H1 (cell line): Measurements from ENCODE around the gene TBC1D9B. TPM values are rescaled to one million over a fixed set of nuclear protein-coding genes. Genes with fewer than 3 reads are reported as not detected.

Source experiments
- CTCF ChIA-PET: fragments of 300-600 bp; sonication (Branson Sonifier 250); formaldehyde crosslinking; loops from one replicate; lab custom pipeline; 2021; ENCODE audit not compliant: partially characterized antibody; lab: Charles Lee
- POLR2A ChIA-PET: fragments of 300-600 bp; sonication (Branson Sonifier 250); formaldehyde crosslinking; loops from one replicate; lab custom pipeline; 2021; ENCODE audit warnings: inconsistent platforms; ENCODE audit not compliant: partially characterized antibody; lab: Charles Lee
- DNase-seq, 2 experiments: peaks; one replicate each; pipeline versions ENCODE4 v3.0.0 to v3.0.0-alpha.2; 2010 to 2022; ENCODE audit warnings: low spot score in 2 of 2, low read depth in 1 of 2, mixed read lengths in 1 of 2
- FAIRE-seq: peaks from 2 replicates; lab custom pipeline; 2011; peaks lifted over from hg19 to GRCh38; lab: Jason Lieb, UNC
- H2AFZ ChIP-seq: 2 replicates; pipeline ENCODE4 v1.8.1; 2012; ENCODE audit warnings: low read length, inconsistent platforms
- H2AK5ac ChIP-seq: 2 replicates; pipeline ENCODE4 v1.6.1; 2013; ENCODE audit warnings: low read depth, low read length
- H2BK120ac ChIP-seq: replicated peaks from 2 replicates; pipeline ENCODE3; 2013; ENCODE audit warnings: low read depth, low read length, inconsistent platforms
- H2BK12ac ChIP-seq: 2 replicates; pipeline ENCODE4 v1.6.1; 2013; ENCODE audit warnings: low read depth, low read length
- H2BK15ac ChIP-seq: 2 replicates; pipeline ENCODE4 v1.6.1; 2013; ENCODE audit warnings: low read length
- H2BK20ac ChIP-seq: 2 replicates; pipeline ENCODE4 v1.6.1; 2013; ENCODE audit warnings: low read length
- H2BK5ac ChIP-seq: 2 replicates; pipeline ENCODE4 v1.6.1; 2013; ENCODE audit warnings: low read depth, low read length
- H3K14ac ChIP-seq: 2 replicates; pipeline ENCODE4 v1.6.1; 2013; ENCODE audit warnings: inconsistent platforms; ENCODE audit not compliant: insufficient read length
- H3K18ac ChIP-seq: 2 replicates; pipeline ENCODE4 v1.6.1; 2013; ENCODE audit warnings: low read length; ENCODE audit errors: extremely low read depth
- H3K23ac ChIP-seq: 2 replicates; pipeline ENCODE4 v1.6.1; 2013; ENCODE audit warnings: inconsistent platforms; ENCODE audit not compliant: insufficient read length
- H3K23me2 ChIP-seq: 2 replicates; pipeline ENCODE4 v1.6.1; 2013; ENCODE audit warnings: low read depth, low read length
- H3K27ac ChIP-seq: 2 replicates; pipeline ENCODE4 v1.6.1; 2011; ENCODE audit warnings: low read depth, low read length, inconsistent platforms
- H3K27me3 ChIP-seq, 4 experiments: replicated peaks in 1 of 4; 1 replicate in 1 of 4; 2 replicates in 3 of 4; pipeline versions ENCODE4 v1.6.1 to v1.8.1; 2011 to 2013; ENCODE audit warnings: low read length in 3 of 4, mild to moderate bottlenecking in 3 of 4, inconsistent platforms in 2 of 4, mixed read lengths in 2 of 4, moderate library complexity in 1 of 4; ENCODE audit not compliant: control insufficient read depth in 3 of 4, insufficient read depth in 3 of 4; ENCODE audit errors: extremely low read depth in 1 of 4
- H3K36me3 ChIP-seq, 4 experiments: 2 replicates each; pipeline versions ENCODE4 v1.6.1 to v1.8.1; 2011 to 2013; ENCODE audit warnings: mild to moderate bottlenecking in 4 of 4, low read length in 3 of 4, moderate library complexity in 2 of 4, control low read depth in 1 of 4, inconsistent platforms in 1 of 4; ENCODE audit not compliant: insufficient read depth in 4 of 4, control insufficient read depth in 2 of 4
- H3K4ac ChIP-seq: replicated peaks from 2 replicates; pipeline ENCODE3; 2013; ENCODE audit warnings: low read length, low read depth, mixed read lengths, inconsistent platforms; ENCODE audit not compliant: insufficient read length
- H3K4me1 ChIP-seq, 4 experiments: replicated peaks in 1 of 4; 1 replicate in 1 of 4; 2 replicates in 3 of 4; pipeline versions ENCODE4 v1.6.1 to v1.8.1; 2011 to 2013; ENCODE audit warnings: low read length in 3 of 4, inconsistent platforms in 2 of 4, mixed read lengths in 1 of 4; ENCODE audit not compliant: insufficient read depth in 4 of 4, control insufficient read depth in 3 of 4
- H3K4me2 ChIP-seq, 2 experiments: 2 replicates each; pipeline versions ENCODE4 v1.6.1 to v1.8.1; 2011 to 2013; ENCODE audit warnings: low read depth in 2 of 2, low read length in 2 of 2, control low read depth in 1 of 2, inconsistent platforms in 1 of 2, mild to moderate bottlenecking in 1 of 2; ENCODE audit not compliant: insufficient read depth in 1 of 2
- H3K4me3 ChIP-seq, 4 experiments: fragments of 200-600, 300-600 bp in 1 of 4; sonication (generic), shearing (Covaris generic), sonication (Bioruptor Twin) in 1 of 4; 2 replicates each; pipeline versions ENCODE4 v1.5.1 to v1.8.1; 2011 to 2016; ENCODE audit warnings: low read length in 4 of 4, low read depth in 3 of 4, control low read depth in 2 of 4, inconsistent platforms in 2 of 4, mild to moderate bottlenecking in 2 of 4, mixed read lengths in 1 of 4, moderate library complexity in 1 of 4; ENCODE audit not compliant: insufficient read depth in 2 of 4; ENCODE audit errors: extremely low read depth in 1 of 4
- H3K56ac ChIP-seq: replicated peaks from 2 replicates; pipeline ENCODE3; 2013; ENCODE audit warnings: low read depth, mild to moderate bottlenecking, mixed read lengths, low read length, inconsistent platforms; ENCODE audit not compliant: insufficient read length
- H3K79me1 ChIP-seq: 2 replicates; pipeline ENCODE4 v1.6.1; 2013; ENCODE audit warnings: low read depth, low read length, control low read depth
- H3K79me2 ChIP-seq, 2 experiments: 2 replicates each; pipeline versions ENCODE4 v1.6.1 to v1.8.1; 2012 to 2013; ENCODE audit warnings: low read length in 2 of 2, mild to moderate bottlenecking in 2 of 2, inconsistent platforms in 1 of 2; ENCODE audit not compliant: insufficient read depth in 2 of 2, control insufficient read depth in 1 of 2
- H3K9ac ChIP-seq, 4 experiments: replicated peaks in 1 of 4; 1 replicate in 1 of 4; 2 replicates in 3 of 4; pipeline versions ENCODE4 v1.6.1 to v1.8.1; 2011 to 2013; ENCODE audit warnings: low read depth in 3 of 4, low read length in 3 of 4, control low read depth in 2 of 4, mild to moderate bottlenecking in 2 of 4, moderate library complexity in 2 of 4, inconsistent platforms in 1 of 4; ENCODE audit errors: extremely low read depth in 1 of 4
- H3K9me3 ChIP-seq, 2 experiments: 2 replicates each; pipeline versions ENCODE4 v1.6.1 to v1.8.1; 2012 to 2013; ENCODE audit warnings: mild to moderate bottlenecking in 2 of 2, moderate library complexity in 2 of 2, control low read depth in 1 of 2, inconsistent platforms in 1 of 2, low read depth in 1 of 2, low read length in 1 of 2, mixed read lengths in 1 of 2; ENCODE audit not compliant: insufficient read depth in 2 of 2
- H4K20me1 ChIP-seq, 2 experiments: replicated peaks in 1 of 2; 2 replicates each; pipeline versions ENCODE3 to v1.8.1; 2011 to 2013; ENCODE audit warnings: inconsistent platforms in 2 of 2, low read length in 2 of 2, mild to moderate bottlenecking in 1 of 2; ENCODE audit not compliant: insufficient read depth in 2 of 2, control insufficient read depth in 1 of 2
- H4K5ac ChIP-seq: 2 replicates; pipeline ENCODE4 v1.6.1; 2013; ENCODE audit warnings: low read length, low read depth, mixed read lengths, inconsistent platforms; ENCODE audit not compliant: insufficient read length
- H4K8ac ChIP-seq: 2 replicates; pipeline ENCODE4 v1.8.0; 2013; ENCODE audit warnings: mild to moderate bottlenecking, moderate library complexity, low read length, inconsistent platforms; ENCODE audit not compliant: insufficient read depth; ENCODE audit errors: extremely low read depth
- H4K91ac ChIP-seq: replicated peaks from 2 replicates; pipeline ENCODE3; 2013; ENCODE audit warnings: low read length, mixed read lengths, inconsistent platforms; ENCODE audit not compliant: insufficient read length
- GABPA ChIP-seq: IDR thresholded peaks from 2 replicates; pipeline ENCODE4 v1.6.1; 2011; ENCODE audit warnings: mild to moderate bottlenecking, low read length, moderate library complexity, borderline replicate concordance; ENCODE audit not compliant: insufficient read depth
- GTF2F1 ChIP-seq: IDR thresholded peaks from 2 replicates; pipeline ENCODE4 v1.6.1; 2012; ENCODE audit warnings: low read depth, low read length, improper control_type of control experiment, borderline replicate concordance
- KDM5A ChIP-seq: fragments of 200-600 bp; IDR thresholded peaks from 2 replicates; pipeline ENCODE4 v1.7.1; 2012; ENCODE audit warnings: mild to moderate bottlenecking, low read length, inconsistent platforms, mixed read lengths
- SIX5 ChIP-seq: IDR thresholded peaks from 2 replicates; pipeline ENCODE4 v1.6.1; 2011; ENCODE audit warnings: mild to moderate bottlenecking, low read depth, low read length
- TCF12 ChIP-seq: IDR thresholded peaks from 2 replicates; pipeline ENCODE4 v1.6.1; 2011; ENCODE audit warnings: low read depth, mild to moderate bottlenecking, low read length
- WGBS, 2 experiments: shearing (Covaris generic) in 1 of 2; methylation state at CpG; one replicate each; pipeline versions ENCODE4 v1.1.6 to v1.1.7; 2013 to 2015; ENCODE audit warnings: low lambda C conversion rate in 2 of 2, mixed read lengths in 2 of 2, inconsistent platforms in 1 of 2, low coverage in 1 of 2, missing lambda C conversion rate in 1 of 2; ENCODE audit not compliant: insufficient replicate concordance in 2 of 2, insufficient coverage in 1 of 2, insufficient read length in 1 of 2; ENCODE audit errors: extremely low coverage in 1 of 2, missing lambda C conversion rate in 1 of 2; 5-methylcytosine and 5-hydroxymethylcytosine counted together
- polyA plus RNA-seq, 7 experiments: library from polyadenylated mRNA; depleted of rRNA in 3 of 7; stranded (reverse) in 5 of 7; unstranded in 2 of 7; fragments of >200 nt in 5 of 7; fragments of 200-250 nt in 2 of 7; gene quantifications; 1 replicate in 5 of 7; 2 replicates in 1 of 7; 4 replicates in 1 of 7; pipeline versions ENCODE4 v1.2.1 to v1.2.3, GENCODE V29; 2011 to 2013; ENCODE audit warnings: missing spikeins in 2 of 7, mixed read lengths in 2 of 7
- total RNA-seq: library from RNA; stranded (reverse); fragmentation: NEBNext Ultra II Directional; extraction: Animal tissue kit (Norgen Biotek cat#: 25700); gene quantifications from 2 replicates; pipeline ENCODE4 v1.2.1, GENCODE V29; 2021

The TBC1D9B gene
- total and polyA plus RNA-seq, 2 of the 8 experiments (the other 6 are each of a cell fraction or from before 2014, with no cell fraction given), result 33.6 to 57.1 TPM

DNA sequence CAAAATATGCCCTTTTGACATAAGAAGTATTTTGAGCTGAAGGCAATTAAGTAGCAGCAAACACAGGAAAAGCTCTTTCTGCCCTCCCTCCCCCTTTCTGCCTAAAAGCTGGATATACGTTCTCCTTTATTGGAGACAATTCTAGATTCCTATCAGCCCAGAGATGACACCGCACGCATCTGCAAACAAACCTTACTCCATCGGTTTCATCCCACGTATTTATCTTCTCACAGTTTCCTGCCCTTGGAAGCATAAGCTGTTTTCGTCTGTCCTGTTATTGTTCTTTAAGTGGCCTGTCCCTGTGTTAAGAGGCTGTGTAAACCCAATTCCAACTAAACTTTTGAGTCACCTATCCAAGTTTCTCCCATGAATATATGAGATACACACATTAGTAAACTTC is 11.8 kb downstream of the TBC1D9B start:
- peaks cover 10 to 32% (median 16%) of the 10 kb centered on the region in 4 experiments for H3K36me3 ChIP-seq
- whole genome bisulfite sequencing, 2 experiments, result 92% methylated on average over 6 of the region's 6 CpGs; no CpG with 5 or more reads in 1 of the 2 experiments
- no peak overlapping the region for H2BK12ac ChIP-seq
- no peak overlapping the region for H3K14ac ChIP-seq
- H3K56ac ChIP-seq, result no peak overlapping the region
- H3K79me2 ChIP-seq, result no peaks in the 10 kb centered on the region
- H3K9me3 ChIP-seq, result no peaks in the 10 kb centered on the region
- TF ChIP-seq GTF2F1 (no peak), SIX5 (no peak), KDM5A (no peak), TCF12 (no peak), GABPA (no peak)
- TF ChIP-seq, all 59 proteins: peak for 0
- no peak overlapping the region for H2BK5ac ChIP-seq
- no peak overlapping the region for H2BK120ac ChIP-seq
- no peaks in the 10 kb centered on the region for H3K23me2 ChIP-seq
- H3K4me2 ChIP-seq, result no peak overlapping the region
- CTCF ChIA-PET, result interaction anchor here (0.9 to 1.3 kb wide), 2 partner anchors 25 to 94 kb away, joined by 3 to 5 read pairs; no protein-coding TSS in a partner anchor
- H2AFZ ChIP-seq, result no peak overlapping the region
- H2BK20ac ChIP-seq, result no peak overlapping the region
- no peak overlapping the region for H3K23ac ChIP-seq
- no peak overlapping the region for H4K5ac ChIP-seq
- H2AK5ac ChIP-seq, result no peak overlapping the region
- no peaks in the 10 kb centered on the region for H3K27me3 ChIP-seq
- no peak overlapping the region for H3K4ac ChIP-seq
- no peak overlapping the region for H4K8ac ChIP-seq
- no peak overlapping the region for H3K18ac ChIP-seq
- no peak for DNase-seq
- H4K91ac ChIP-seq, result no peak overlapping the region
- H3K9ac ChIP-seq, result no peak overlapping the region
- peaks cover 0 to 4% of the 10 kb centered on the region in 2 experiments for H4K20me1 ChIP-seq
- H3K4me1 ChIP-seq, result peaks cover 0 to 3% (median 0%) of the 10 kb centered on the region in 4 experiments; a peak in 1 of 7 replicates
- no peak for FAIRE-seq
- no peak overlapping the region for H3K27ac ChIP-seq
- POLR2A ChIA-PET, result interaction anchor here (0.7 to 1.6 kb wide), 2 partner anchors 11 to 70 kb away, joined by 3 to 5 read pairs; no protein-coding TSS in a partner anchor
- no peak overlapping the region for H2BK15ac ChIP-seq
- H3K4me3 ChIP-seq, result no peak overlapping the region
- peaks cover 2% of the 10 kb centered on the region; the same call in 1 of the 2 replicates for H3K79me1 ChIP-seq
